HAP-1 (cell line): ENCODE data around the gene CHRNG.
A peak's percentile ranks its signal among the peaks of the same experiment; 100 is the strongest.
"Not testable (repeated sequence)": the region's sequence is repeated elsewhere in the genome, so short reads cannot be mapped to it uniquely, and the experiment has no call there.

ENCODE experiments used
- DNase-seq, 2 experiments: peaks; one replicate each; pipeline ENCODE4 v3.0.0-alpha.2; 2016 to 2020; ENCODE audit warnings: low spot score in 2 of 2
- H3K27me3 ChIP-seq: fragments of 250-450 bp; sonication (Bioruptor Pico); 2 replicates; pipeline ENCODE4 v1.5.1; 2020; ENCODE audit warnings: low read depth, mild to moderate bottlenecking, moderate library complexity
- H3K36me3 ChIP-seq: fragments of 250-450 bp; sonication (Bioruptor Pico); replicated peaks from 2 replicates; pipeline ENCODE4 v1.5.1; 2020; ENCODE audit warnings: mild to moderate bottlenecking
- H3K4me1 ChIP-seq: fragments of 250-450 bp; sonication (Bioruptor Pico); 2 replicates; pipeline ENCODE4 v1.5.1; 2020; ENCODE audit warnings: mild to moderate bottlenecking
- H3K4me3 ChIP-seq: fragments of 250-450 bp; sonication (Bioruptor Pico); 2 replicates; pipeline ENCODE4 v1.5.1; 2020; ENCODE audit warnings: mild to moderate bottlenecking, moderate library complexity
- H3K9me3 ChIP-seq: fragments of 250-450 bp; sonication (Bioruptor Pico); 2 replicates; pipeline ENCODE4 v1.5.1; 2020; ENCODE audit warnings: mild to moderate bottlenecking, moderate library complexity
- in situ Hi-C: fragments of 300-500 bp; cut with MboI; formaldehyde crosslinking; loops from 3 replicates; pipeline ENCODE4 v1.14.3; 2020; ENCODE audit warnings: low sequenced_read_pairs, inconsistent platforms, mixed read lengths

The CHRNG gene

DNA sequence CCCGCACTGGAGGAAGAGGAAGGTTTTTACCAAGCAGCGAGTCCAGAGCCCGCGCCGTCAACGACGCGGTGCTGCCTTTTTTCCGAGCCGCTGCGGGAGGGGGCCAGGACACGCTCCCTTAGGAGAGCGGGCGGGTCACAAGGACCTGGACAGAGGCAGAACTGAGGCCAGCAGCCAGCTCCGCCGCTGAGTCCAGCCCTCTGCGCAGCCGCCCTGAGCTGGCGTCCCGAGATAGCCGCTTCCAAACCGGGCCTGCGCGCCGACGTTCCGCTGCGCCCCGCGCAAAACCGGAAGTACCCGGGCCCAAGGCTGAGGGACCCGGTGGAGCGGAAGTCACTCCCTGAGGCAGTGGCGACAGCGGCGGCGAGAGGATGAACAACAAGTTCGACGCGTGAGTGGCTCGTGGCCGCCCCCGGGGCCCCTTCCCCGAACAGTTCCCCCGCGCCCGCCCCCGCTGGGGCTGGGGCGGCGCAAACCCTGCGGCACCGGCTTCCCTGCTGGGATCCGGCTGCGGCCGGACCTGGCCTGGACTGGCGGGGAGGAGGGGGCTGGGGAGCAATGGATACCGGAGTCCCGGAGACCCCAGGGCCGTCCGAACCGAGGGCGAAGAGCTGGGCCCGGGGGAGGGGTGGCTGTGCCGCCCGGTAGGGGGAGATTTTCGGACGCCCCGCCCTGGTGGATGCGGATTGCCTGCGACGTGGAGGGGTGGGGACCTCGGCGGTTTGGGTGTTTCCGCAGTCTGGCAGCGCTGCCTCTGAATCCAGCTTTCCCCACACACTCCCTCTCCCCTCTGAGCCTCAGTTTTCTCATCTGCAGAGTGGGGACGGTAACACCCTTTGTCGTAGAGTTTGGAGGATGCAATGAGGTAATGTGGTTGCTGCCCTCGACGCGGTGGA is 11.1 kb downstream of the CHRNG start, which contains the start of the genes EIF4E2 and TIGD1:
TSS of gene EIF4E2 (plus strand) at position 336 of the 896 bp plus-strand sequence. CDS start at position 372, 36 bp downstream.
TSS of gene TIGD1 (minus strand) at position 204 of the 896 bp plus-strand sequence. CDS start 675 bp downstream, outside the sequence.
- peaks cover 27% of the 10 kb centered on the region for H3K36me3 ChIP-seq
- in situ Hi-C loops, result no loop called here
- H3K4me1 ChIP-seq, result peaks cover 11% of the 10 kb centered on the region
- peak within 1 kb of the TSS; percentile 93 for H3K4me3 ChIP-seq
- peak; percentile 85 to 95 for DNase-seq
- H3K9me3 ChIP-seq, result peaks cover 3% of the 10 kb centered on the region; the same call in 1 of the 2 replicates
- H3K27me3 ChIP-seq, result no peaks in the 10 kb centered on the region

DNA sequence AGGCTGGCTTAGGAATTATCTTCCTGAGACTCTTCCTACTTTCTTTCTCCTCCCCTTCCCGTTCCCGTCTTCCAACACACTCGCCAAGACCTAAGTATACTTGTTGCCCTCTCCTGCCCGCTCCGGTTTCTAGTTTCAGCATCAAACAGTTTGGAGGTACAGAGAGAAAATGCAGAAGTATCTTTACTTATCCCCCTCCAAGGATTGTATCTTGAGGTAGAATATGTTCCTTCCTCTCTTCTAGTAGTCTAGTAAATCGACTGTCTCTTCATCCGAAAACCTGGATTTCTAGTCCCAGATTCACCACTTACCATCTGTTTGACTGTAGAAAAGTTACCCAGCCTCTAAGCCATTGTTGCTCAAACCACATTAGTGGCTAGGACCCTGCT is 11.8 kb downstream of the CHRNG start:
- in situ Hi-C loops, result no loop called here
- H3K4me3 ChIP-seq, result peak overlapping the region; percentile 93
- peaks cover 30% of the 10 kb centered on the region for H3K36me3 ChIP-seq
- peaks cover 3% of the 10 kb centered on the region; the same call in 1 of the 2 replicates for H3K9me3 ChIP-seq
- peaks cover 11% of the 10 kb centered on the region for H3K4me1 ChIP-seq
- no peaks in the 10 kb centered on the region for H3K27me3 ChIP-seq
- DNase-seq, result no peak

GRCh38 chr2:232551776-232552175 is 12.3 kb downstream of the CHRNG start:
- DNase-seq, result no peak
- Histone ChIP-seq H3K36me3 (peaks cover 27% of the 10 kb centered on the region), H3K4me3 (peak overlapping the region; percentile 93), H3K4me1 (peaks cover 11% of the 10 kb centered on the region), H3K27me3 (no peaks in the 10 kb centered on the region), H3K9me3 (peaks cover 3% of the 10 kb centered on the region; the same call in 1 of the 2 replicates)
- in situ Hi-C loops, result no loop called here

DNA sequence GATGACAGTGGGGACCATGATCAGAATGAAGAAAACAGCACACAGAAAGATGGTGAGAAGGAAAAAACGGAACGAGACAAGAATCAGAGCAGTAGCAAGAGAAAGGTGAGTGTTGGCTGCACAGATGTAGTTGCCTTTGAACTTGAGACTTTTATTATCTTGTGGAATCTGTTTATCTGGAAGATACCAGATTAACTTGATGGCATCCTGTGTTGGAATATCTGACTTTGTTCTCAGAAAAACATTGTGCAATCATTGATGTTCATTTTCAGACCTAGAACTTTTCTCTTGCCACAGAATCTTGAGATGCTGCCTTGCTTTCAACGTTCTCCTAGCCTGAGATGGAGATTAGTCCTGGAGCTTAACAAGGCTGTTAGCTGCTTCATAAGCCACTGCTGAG is 16.9 kb downstream of the CHRNG start:
- DNase-seq, result no peak
- peaks cover 32% of the 10 kb centered on the region for H3K36me3 ChIP-seq
- no peak overlapping the region for H3K4me3 ChIP-seq
- H3K4me1 ChIP-seq, result peaks cover 5% of the 10 kb centered on the region
- in situ Hi-C loops, result no loop called here
- H3K9me3 ChIP-seq, result no peaks in the 10 kb centered on the region
- no peaks in the 10 kb centered on the region for H3K27me3 ChIP-seq

DNA sequence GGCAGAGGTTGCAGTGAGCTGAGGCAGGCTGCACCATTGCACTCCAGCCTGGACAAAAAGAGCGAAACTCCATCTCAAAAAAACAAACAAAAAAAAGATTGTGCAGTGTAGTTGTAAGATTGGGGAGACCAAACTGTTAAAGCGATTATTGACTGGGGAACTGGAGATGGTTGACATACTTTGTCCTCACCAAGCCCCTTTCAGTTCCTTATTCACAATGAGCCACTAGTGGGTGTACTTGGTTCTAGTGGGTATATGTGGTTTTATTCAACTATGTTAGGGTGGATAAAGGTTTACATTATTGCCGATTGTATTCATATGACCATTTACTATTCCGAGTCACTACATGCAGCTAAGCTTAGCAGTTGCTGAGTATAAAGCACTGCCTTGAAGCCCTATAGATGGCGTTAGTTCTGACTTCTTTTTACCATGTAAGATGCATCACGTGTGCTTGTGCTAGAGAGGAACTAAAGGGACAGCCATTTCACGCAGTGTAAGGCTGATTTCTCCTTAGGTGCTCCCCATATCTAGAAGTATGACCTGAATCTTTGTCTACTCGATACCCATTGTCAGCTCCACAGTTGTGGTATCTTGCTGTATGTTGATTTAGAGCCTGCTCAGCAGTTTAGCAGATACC is 23.1 kb downstream of the CHRNG start:
- DNase-seq, result no peak
- no peaks in the 10 kb centered on the region for H3K27me3 ChIP-seq
- in situ Hi-C loops, result no loop called here
- H3K9me3 ChIP-seq, result no peaks in the 10 kb centered on the region
- H3K36me3 ChIP-seq, result peaks cover 62% of the 10 kb centered on the region
- no peak overlapping the region for H3K4me3 ChIP-seq
- no peaks in the 10 kb centered on the region for H3K4me1 ChIP-seq

DNA sequence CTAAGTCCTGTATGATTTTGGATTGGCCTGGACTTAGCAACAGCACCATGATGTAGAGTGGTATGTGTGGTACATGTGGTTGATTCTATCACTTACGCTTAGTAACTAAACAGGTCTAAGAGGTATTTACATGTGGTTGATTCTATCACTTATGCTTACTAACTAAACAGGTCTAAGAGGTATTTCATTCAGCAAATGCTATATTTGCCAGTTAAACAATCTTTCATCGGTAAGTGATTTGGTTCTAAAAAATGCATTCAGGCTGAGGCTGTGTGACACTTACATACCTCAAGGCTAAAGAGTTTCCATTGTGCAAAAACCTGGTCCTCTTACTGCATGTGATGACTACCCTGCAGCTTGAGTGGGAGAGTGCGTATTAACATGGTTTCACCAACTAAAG is 24.1 kb downstream of the CHRNG start:
- Histone ChIP-seq H3K4me1 (no peaks in the 10 kb centered on the region), H3K36me3 (peaks cover 65% of the 10 kb centered on the region), H3K9me3 (no peaks in the 10 kb centered on the region), H3K4me3 (no peak overlapping the region), H3K27me3 (no peaks in the 10 kb centered on the region)
- no peak for DNase-seq
- in situ Hi-C loops, result no loop called here

DNA sequence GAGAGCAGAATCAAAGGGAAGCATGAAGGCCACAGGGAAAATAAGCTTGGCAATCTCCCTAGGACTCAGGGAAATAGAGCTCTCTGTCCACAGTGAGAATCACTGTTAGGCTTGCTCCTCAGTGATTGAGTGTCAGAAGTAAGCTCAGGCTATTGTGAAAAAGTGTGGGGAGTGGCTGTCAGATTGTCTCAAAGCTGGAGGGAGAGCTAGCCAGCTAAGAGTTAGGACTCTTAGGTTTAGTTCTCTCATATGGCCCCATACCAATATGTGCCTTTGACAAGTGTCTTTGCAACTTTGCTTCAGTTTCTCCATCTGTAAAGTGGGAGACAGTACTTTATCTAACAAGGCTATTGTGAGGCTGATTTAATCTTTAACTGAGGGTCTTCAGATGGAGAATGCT is 28.2 kb downstream of the CHRNG start:
- in situ Hi-C loops, result no loop called here
- Histone ChIP-seq H3K4me3 (no peak overlapping the region), H3K4me1 (no peaks in the 10 kb centered on the region), H3K36me3 (peaks cover 73% of the 10 kb centered on the region), H3K27me3 (no peaks in the 10 kb centered on the region), H3K9me3 (no peaks in the 10 kb centered on the region)
- DNase-seq, result no peak

- Histone ChIP-seq H3K36me3 (peaks cover 77% of the 10 kb centered on the region), H3K4me1 (no peaks in the 10 kb centered on the region), H3K27me3 (no peaks in the 10 kb centered on the region), H3K9me3 (no peaks in the 10 kb centered on the region), H3K4me3 (no peak overlapping the region)
- DNase-seq, result no peak
- in situ Hi-C loops, result no loop called here
These were observed 28.7 kb downstream of the CHRNG start for GRCh38 chr2:232568161-232568560.

GRCh38 chr2:232569541-232569940 is 30.0 kb downstream of the CHRNG start:
- no peak for DNase-seq
- in situ Hi-C loops, result no loop called here
- Histone ChIP-seq H3K9me3 (no peaks in the 10 kb centered on the region), H3K4me3 (no peak overlapping the region), H3K27me3 (no peaks in the 10 kb centered on the region), H3K4me1 (no peaks in the 10 kb centered on the region), H3K36me3 (peaks cover 71% of the 10 kb centered on the region)

DNA sequence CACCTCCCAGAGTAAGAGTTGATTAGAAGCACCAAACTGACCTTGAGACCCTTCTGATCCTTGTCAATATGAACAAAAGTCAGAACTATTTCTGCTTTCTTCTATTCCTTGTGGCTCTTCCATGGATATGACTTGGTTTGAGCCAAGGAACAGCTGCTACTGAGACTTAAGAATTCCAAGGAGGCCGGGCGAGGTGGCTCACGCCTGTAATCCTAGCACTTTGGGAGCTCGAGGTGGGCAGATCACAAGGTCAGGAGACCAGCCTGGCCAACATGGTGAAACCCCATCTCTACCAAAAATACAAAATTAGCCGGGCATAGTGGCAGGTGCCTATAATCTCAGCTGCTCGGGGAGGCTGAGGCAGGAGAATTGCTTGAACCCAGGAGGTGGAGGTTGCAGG is 31.0 kb downstream of the CHRNG start:
- peaks cover 64% of the 10 kb centered on the region for H3K36me3 ChIP-seq
- H3K9me3 ChIP-seq, DNase-seq, H3K4me1 ChIP-seq, H3K4me3 ChIP-seq, in situ Hi-C loops, H3K27me3 ChIP-seq: not testable (repeated sequence)

DNA sequence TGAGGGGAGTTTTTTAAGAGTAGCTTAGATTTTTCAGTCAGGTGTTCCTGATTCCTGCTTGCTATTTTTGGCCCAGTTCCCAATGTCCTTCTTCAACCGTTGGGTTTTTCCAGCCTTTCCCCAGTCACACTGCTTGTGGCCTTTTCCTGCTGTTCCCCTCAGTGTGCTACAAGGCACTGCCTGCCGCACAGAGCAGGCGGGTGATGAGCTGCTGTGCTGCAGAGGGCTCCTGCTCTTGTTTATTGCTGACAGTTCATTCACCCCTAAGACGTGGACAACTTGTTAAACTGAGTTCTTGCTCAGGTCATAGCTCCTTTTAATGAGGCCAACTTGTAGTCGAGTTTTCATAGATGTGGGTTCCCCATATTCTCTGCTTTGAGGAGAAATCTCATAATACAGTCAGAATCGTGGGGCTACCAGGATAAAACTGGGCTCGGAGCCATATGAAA is 31.6 kb downstream of the CHRNG start:
- DNase-seq, result no peak
- no peaks in the 10 kb centered on the region for H3K27me3 ChIP-seq

GRCh38 chr2:232573042-232573441 is 33.5 kb downstream of the CHRNG start:
- H3K9me3 ChIP-seq, result no peaks in the 10 kb centered on the region
- no peaks in the 10 kb centered on the region for H3K27me3 ChIP-seq
- in situ Hi-C loops, result no loop called here
- peaks cover 44% of the 10 kb centered on the region for H3K36me3 ChIP-seq
- H3K4me1 ChIP-seq, result no peaks in the 10 kb centered on the region; the same call in 1 of the 2 replicates
- H3K4me3 ChIP-seq, result no peak overlapping the region
- no peak for DNase-seq

More for the DNA sequence above, 31.6 kb downstream of the CHRNG start:
- H3K36me3 ChIP-seq, result peaks cover 60% of the 10 kb centered on the region
- H3K4me3 ChIP-seq, result no peak overlapping the region
- no peaks in the 10 kb centered on the region; the same call in 1 of the 2 replicates for H3K4me1 ChIP-seq
- no peaks in the 10 kb centered on the region for H3K9me3 ChIP-seq
- in situ Hi-C loops, result no loop called here

DNA sequence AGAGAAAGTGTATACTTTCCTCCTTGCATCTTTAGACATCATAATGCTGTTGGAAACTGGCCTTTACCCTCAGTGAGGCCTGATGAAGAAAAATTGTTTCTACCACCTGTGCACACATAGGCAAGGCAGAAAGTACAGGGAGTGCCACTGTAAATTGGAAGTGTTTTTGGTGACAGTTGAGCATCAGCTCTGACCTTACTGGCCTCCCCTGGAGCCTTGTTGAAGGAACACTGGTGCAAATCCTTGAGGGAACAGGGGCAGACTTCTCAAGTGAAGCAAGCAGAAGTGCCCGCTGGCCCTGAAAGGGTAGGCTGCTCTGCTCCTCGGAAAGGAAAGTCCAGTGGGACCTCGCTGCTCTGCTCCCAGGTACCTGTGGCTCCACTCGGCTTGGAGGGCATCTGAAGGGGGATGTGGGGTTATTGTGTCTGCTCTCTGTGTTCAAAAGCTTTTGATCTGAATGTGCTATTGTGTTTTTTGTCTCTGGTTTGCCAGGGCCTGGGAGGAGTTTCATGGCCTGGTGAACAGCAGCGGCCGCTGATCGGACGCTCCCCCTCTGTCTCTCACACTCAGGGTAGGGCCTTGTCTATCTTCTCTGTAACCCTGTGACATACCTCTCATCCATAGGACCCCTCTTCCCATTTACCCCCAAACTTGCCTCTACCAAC is 34.4 kb downstream of the CHRNG start:
- no peaks in the 10 kb centered on the region for H3K27me3 ChIP-seq
- no peak overlapping the region for H3K4me3 ChIP-seq
- in situ Hi-C loops, result no loop called here
- H3K4me1 ChIP-seq, result no peaks in the 10 kb centered on the region; the same call in 1 of the 2 replicates
- peaks cover 35% of the 10 kb centered on the region for H3K36me3 ChIP-seq
- no peaks in the 10 kb centered on the region for H3K9me3 ChIP-seq
- no peak for DNase-seq
